Right cardiac atrium (tissue), 5 donors: ENCODE results near the gene WDR49. TPM values are rescaled to one million over a fixed set of nuclear protein-coding genes. Genes with fewer than 3 reads are reported as not detected.

Experiments used
- ATAC-seq, 2 donors: fragments of 200-7000 bp; cut with Tn5 transposase; one replicate each; pipeline versions ENCODE4 v1.8.0 to v1.9.1; 2020; ENCODE audit warnings: moderate library complexity in 2 of 2, mild to moderate bottlenecking in 1 of 2
- DNase-seq, 3 donors: peaks; one replicate each; pipeline ENCODE4 v3.0.0-alpha.2; 2020
- H3K27ac ChIP-seq: one replicate; pipeline ENCODE4 v1.5.1; 2013; ENCODE audit warnings: mild to moderate bottlenecking, low read length, control low read depth, moderate library complexity
- H3K27me3 ChIP-seq: one replicate; pipeline ENCODE4 v1.6.1; 2013; ENCODE audit not compliant: control insufficient read depth, insufficient read depth
- H3K4me1 ChIP-seq: one replicate; pipeline ENCODE4 v1.6.1; 2013; ENCODE audit warnings: low read length; ENCODE audit not compliant: control insufficient read depth, insufficient read depth
- H3K4me3 ChIP-seq: one replicate; pipeline ENCODE4 v1.5.1; 2013; ENCODE audit warnings: low read length, control low read depth
- H3K9me3 ChIP-seq: one replicate; pipeline ENCODE4 v1.6.1; 2013; ENCODE audit warnings: low read length; ENCODE audit not compliant: control insufficient read depth
- WGBS: extraction: QIAGEN DNeasy Blood & Tissue Kit; methylation state at CpG from one replicate; pipeline ENCODE4 v1.1.7; 2013; 5-methylcytosine and 5-hydroxymethylcytosine counted together
- intact Hi-C, 4 donors: fragments of 100-400 bp; cut with DNase I; formaldehyde crosslinking; loops; one replicate each; pipeline versions ENCODE4 v1.11.0 to v1.14.0; 2022 to 2023
- polyA plus RNA-seq: library from polyadenylated mRNA; stranded (reverse); fragments of 200-250 nt; gene quantifications from one replicate; pipeline ENCODE4 v1.2.3, GENCODE V29; 2013
- total RNA-seq, 4 donors: library from RNA; stranded (reverse); fragmentation: NEBNext Ultra II Directional; extraction: Animal tissue kit (Norgen Biotek cat#: 25700); gene quantifications; one replicate each; pipeline ENCODE4 v1.2.1, GENCODE V29; 2021
- donor health status: healthy with polysubstance abuse.
- donor health status: DM: no; HTN: yes; CAD: no.
- donor health status: DM: no; HTN: no; CAD: no.
- donor health status: DM: no; HTN: yes; CAD: no; lungs with severe emphysema.
- donor health status: DM: yes; HTN: yes; CAD: no.

Gene WDR49
- total and polyA plus RNA-seq, 5 donors = 4.4 to 29.6 (median 25.3) TPM

- intact Hi-C loops = no loop called here
- no peaks in the 10 kb centered on the region for H3K4me1 ChIP-seq
- 67% methylated on average over 1 of the region's 1 CpG for WGBS
- no peak overlapping the region for H3K27ac ChIP-seq
- H3K9me3 ChIP-seq = no peaks in the 10 kb centered on the region
- no peak for DNase-seq
- H3K27me3 ChIP-seq = no peaks in the 10 kb centered on the region
- H3K4me3 ChIP-seq = no peak overlapping the region
- no peak for ATAC-seq
These were observed 164.2 kb downstream of the WDR49 start for GRCh38 chr3:167489571-167489970.

- 55% methylated on average over 3 of the region's 3 CpGs for WGBS
- ATAC-seq (no peak), DNase-seq (no peak)
- no peaks in the 10 kb centered on the region for H3K9me3 ChIP-seq
- H3K4me1 ChIP-seq = no peaks in the 10 kb centered on the region
- no peaks in the 10 kb centered on the region for H3K27me3 ChIP-seq
- intact Hi-C loops = no loop called here
- no peak overlapping the region for H3K27ac ChIP-seq
- no peak overlapping the region for H3K4me3 ChIP-seq
These were observed 166.2 kb downstream of the WDR49 start for GRCh38 chr3:167487556-167487955.

GRCh38 chr3:167484551-167484950 lies 169.2 kb downstream of the WDR49 start:
- Histone ChIP-seq H3K4me3 (no peak overlapping the region), H3K27ac (no peak overlapping the region), H3K4me1 (no peaks in the 10 kb centered on the region), H3K9me3 (no peaks in the 10 kb centered on the region), H3K27me3 (no peaks in the 10 kb centered on the region)
- intact Hi-C loops = no loop called here
- ATAC-seq (no peak), DNase-seq (no peak)
- 71% methylated on average over 2 of the region's 2 CpGs for WGBS

DNA sequence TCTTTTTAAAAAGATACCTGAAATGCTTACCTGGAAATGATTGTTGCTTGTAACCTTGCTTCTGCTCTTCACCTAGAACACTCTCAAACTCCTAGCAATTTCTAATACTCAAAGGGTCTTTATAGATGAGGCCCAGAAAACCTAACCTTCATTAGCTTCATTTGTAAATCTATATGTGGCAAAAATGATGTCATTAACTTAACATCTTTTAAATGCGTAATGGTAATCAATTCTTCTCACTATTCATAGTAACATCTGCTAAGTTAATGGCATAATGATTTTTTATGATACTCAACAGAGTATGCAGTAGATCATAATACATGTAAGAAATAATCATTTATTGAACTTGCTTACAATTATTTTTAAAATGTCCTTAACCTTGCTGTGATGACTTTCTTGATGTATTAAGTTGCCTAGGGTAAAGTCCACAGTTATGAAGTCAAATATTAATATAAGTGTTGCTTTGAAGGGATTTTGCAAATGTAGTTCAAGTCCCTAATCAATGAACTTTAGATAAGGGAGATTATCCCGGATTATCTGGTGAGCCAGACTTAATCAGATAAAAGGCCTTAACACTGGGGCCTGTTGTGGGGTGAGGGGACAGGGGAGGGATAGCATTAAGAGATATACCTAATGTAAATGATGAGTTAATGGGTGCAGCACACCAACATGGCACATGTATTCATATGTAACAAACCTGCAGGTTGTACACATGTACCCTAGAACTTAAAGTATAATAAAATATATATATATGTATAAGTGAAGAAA lies 169.8 kb downstream of the WDR49 start:
- Histone ChIP-seq H3K4me1 (no peaks in the 10 kb centered on the region), H3K27me3 (no peaks in the 10 kb centered on the region), H3K9me3 (no peaks in the 10 kb centered on the region), H3K27ac (no peak overlapping the region), H3K4me3 (no peak overlapping the region)
- DNase-seq = no peak
- ATAC-seq = no peak
- intact Hi-C loops = no loop called here
- WGBS = 77% methylated on average over 2 of the region's 2 CpGs

DNA sequence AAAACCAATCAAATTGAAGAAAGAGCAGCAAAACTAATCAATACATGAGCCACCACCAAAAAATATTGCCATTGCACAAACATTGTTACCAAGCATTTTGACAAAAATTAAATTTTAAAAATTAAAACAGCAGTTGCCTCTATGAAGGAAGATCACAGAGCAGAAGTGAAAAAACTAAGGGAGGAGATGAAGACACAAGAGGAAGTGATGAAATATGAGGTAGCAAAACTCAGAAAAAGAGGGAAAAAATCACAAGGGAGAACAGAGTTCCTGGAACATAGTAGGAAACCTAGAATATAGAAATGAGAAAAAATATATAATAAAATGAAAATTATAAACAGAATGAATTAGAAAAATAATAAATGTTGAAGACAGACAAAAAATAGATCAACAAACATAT lies 172.6 kb downstream of the WDR49 start:
- no peak for ATAC-seq
- Histone ChIP-seq H3K4me1 (no peaks in the 10 kb centered on the region), H3K9me3 (no peaks in the 10 kb centered on the region), H3K27ac (no peak overlapping the region), H3K27me3 (no peaks in the 10 kb centered on the region), H3K4me3 (no peak overlapping the region)
- no peak for DNase-seq
- intact Hi-C loops = no loop called here

DNA sequence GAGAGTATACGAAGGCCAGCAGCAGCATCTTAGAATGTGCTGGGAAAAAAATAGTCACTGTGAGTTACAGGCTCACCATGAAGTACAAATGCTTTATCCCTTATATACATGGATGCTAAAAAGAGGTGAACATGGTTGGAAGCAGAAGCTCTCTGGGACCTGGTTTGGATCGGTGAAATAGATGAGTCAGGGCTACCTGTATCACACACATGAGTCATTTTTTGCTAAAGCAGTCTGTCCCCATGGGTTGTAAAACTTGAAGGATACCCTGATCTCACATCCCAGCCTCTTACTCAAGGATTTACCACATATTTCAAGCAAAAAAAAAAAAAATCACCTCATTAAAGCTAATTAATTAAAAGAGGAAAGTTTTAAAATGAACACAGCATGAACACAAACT lies 173.0 kb downstream of the WDR49 start:
- DNase-seq (no peak), ATAC-seq (no peak)
- no peaks in the 10 kb centered on the region for H3K4me1 ChIP-seq
- no peak overlapping the region for H3K4me3 ChIP-seq
- no peak overlapping the region for H3K27ac ChIP-seq
- intact Hi-C loops = no loop called here
- no peaks in the 10 kb centered on the region for H3K9me3 ChIP-seq
- WGBS = 88% methylated on average over 2 of the region's 2 CpGs
- no peaks in the 10 kb centered on the region for H3K27me3 ChIP-seq

- no peaks in the 10 kb centered on the region for H3K27me3 ChIP-seq
- intact Hi-C loops = no loop called here
- H3K27ac ChIP-seq = no peak within 1 kb of the TSS
- peaks cover 1% of the 10 kb centered on the region for H3K4me1 ChIP-seq
- DNase-seq = no peak
- WGBS = 80% methylated on average over 4 of the region's 4 CpGs
- H3K4me3 ChIP-seq = no peak within 1 kb of the TSS
- H3K9me3 ChIP-seq = no peaks in the 10 kb centered on the region
- no peak for ATAC-seq
These were observed 179.9 kb downstream of the WDR49 start, which contains the start of gene SERPINI2 for GRCh38 chr3:167473863-167474262. Gene SERPINI2, minus strand, starts transcription at chr3:167474042. Its CDS starts 2,208 bp downstream, at chr3:167471834.

- DNase-seq (no peak), ATAC-seq (no peak)
- intact Hi-C loops = no loop called here
- Histone ChIP-seq H3K27ac (no peak overlapping the region), H3K27me3 (no peaks in the 10 kb centered on the region), H3K4me3 (no peak overlapping the region), H3K4me1 (peaks cover 3% of the 10 kb centered on the region), H3K9me3 (no peaks in the 10 kb centered on the region)
- WGBS = 55% methylated on average over 3 of the region's 3 CpGs
These were observed 184.4 kb downstream of the WDR49 start for GRCh38 chr3:167469381-167469780.

DNA sequence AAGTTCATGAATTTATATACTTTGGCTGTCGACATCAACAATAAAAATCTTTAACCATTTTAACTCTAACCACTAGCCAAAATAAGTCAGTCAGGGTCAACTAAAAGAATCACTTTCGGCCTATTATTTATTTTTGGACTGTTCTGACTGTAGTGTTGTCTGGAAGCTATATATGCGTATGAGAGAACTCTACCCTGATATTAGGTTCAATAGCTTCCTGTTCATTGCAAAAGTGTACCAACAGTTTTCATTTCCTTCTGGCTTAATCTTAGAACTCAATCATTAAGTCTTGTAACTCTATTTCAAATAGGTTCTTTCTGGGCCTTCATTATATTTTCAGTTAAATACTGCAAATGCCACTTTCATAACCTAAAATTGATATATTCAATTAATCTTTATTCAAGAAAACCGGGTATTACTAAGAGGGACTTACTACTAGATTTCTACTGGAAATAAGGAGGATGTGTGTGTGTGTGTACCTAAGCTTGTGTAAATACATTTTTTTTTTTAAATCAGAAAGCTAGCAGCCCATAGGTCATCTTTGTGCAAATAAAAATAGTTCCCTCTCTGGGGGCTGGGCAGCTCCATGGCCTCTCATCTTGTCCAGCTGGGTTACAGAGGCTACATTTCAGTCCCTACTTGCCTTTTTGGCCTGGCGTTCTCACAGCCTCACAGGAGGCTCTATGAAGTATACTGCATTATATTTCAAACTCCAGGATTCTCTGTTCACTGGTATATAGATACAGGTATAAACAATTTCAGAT lies 185.7 kb downstream of the WDR49 start:
- H3K4me3 ChIP-seq = no peak overlapping the region
- H3K27me3 ChIP-seq = no peaks in the 10 kb centered on the region
- intact Hi-C loops = no loop called here
- WGBS = 78% methylated on average over 5 of the region's 5 CpGs
- no peaks in the 10 kb centered on the region for H3K9me3 ChIP-seq
- ATAC-seq (no peak), DNase-seq (no peak)
- H3K27ac ChIP-seq = no peak overlapping the region
- peaks cover 3% of the 10 kb centered on the region for H3K4me1 ChIP-seq

DNA sequence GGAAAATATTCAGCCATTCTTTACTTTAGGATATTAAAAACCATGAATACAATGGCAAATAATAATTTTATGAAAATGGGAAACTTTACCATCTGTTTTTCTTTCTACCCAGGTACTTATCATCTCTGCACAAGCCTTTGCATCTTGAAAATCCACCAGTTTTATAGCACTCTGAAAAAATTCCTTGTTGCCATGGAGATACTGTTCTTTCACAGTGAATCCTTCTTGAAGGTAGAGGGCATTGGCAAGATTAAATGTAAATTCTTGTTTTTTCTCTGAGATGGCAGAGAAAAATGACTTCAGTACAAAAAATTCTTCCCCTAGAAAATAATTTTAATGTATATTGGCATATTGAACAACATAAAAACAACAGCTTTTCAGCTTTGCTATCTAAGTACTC lies 186.8 kb downstream of the WDR49 start:
- H3K4me1 ChIP-seq = peaks cover 3% of the 10 kb centered on the region
- H3K9me3 ChIP-seq = no peaks in the 10 kb centered on the region
- no peak overlapping the region for H3K4me3 ChIP-seq
- no peak for ATAC-seq
- no peaks in the 10 kb centered on the region for H3K27me3 ChIP-seq
- intact Hi-C loops = no loop called here
- no peak overlapping the region for H3K27ac ChIP-seq
- no peak for DNase-seq

DNA sequence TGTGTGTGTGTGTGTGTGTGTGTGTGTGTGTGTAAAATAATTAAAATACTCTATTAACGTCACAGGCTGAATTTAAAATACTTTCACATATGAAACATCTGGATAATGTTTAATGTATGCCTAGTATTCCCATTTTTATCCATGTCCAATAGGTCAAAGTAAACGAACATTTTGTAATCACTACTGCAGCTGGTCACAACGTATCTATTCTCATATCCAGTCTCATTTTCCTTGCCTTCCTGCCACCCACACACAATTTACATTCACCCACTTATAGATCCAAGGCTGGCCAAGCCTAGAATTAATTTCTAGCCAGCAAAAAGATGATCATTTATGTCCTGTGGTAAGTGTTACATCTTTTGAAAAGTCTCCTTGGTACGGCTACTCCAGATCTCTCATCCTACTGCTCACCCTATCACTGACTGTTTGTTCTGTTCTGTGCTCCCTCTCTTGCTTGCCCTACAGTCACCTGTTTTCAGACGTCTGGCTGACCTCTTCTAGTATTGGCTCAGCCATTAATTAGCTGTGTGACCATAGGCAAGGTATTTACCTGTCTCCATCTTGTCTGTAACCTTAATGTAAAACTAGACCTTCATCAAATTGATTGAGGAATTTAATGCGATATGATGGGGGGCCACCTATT lies 197.5 kb downstream of the WDR49 start:
- 79% methylated on average over 6 of the region's 6 CpGs for WGBS
- Histone ChIP-seq H3K27me3 (no peaks in the 10 kb centered on the region), H3K4me1 (no peaks in the 10 kb centered on the region), H3K27ac (no peak overlapping the region), H3K9me3 (no peaks in the 10 kb centered on the region), H3K4me3 (no peak overlapping the region)
- DNase-seq (no peak), ATAC-seq (no peak)
- intact Hi-C loops = no loop called here
